Measurements from ENCODE around the gene COX7A1.

Gene COX7A1

GRCh38 chr19:36163813-36164212 lies 11.6 kb upstream of the COX7A1 start:
- Histone ChIP-seq H3K9me3 (ENCODE audit: control insufficient read depth in 1 of 2, low read length in 2 of 2) (no peaks in the 10 kb centered on the region), H3K4me3 (ENCODE audit: low read depth in 1 of 2, low read length in 2 of 2) (no peak overlapping the region), H3K36me3 (ENCODE audit: control insufficient read depth in 1 of 2, insufficient read depth in 2 of 2, low read length in 2 of 2) (peaks cover 0 to 3% of the 10 kb centered on the region in 2 donors), H3K27ac (ENCODE audit: low read length) (no peak overlapping the region), H3K27me3 (ENCODE audit: low read depth, low read length) (no peaks in the 10 kb centered on the region), H3K4me1 (ENCODE audit: control insufficient read depth in 1 of 2, insufficient read depth in 2 of 2, low read length in 2 of 2) (no peaks in the 10 kb centered on the region)

GRCh38 chr19:36160821-36161596 lies 8.8 kb upstream of the COX7A1 start:
- H3K27ac ChIP-seq (ENCODE audit: low read length), result no peak overlapping the region
- no peaks in the 10 kb centered on the region for H3K4me1 ChIP-seq (ENCODE audit: control insufficient read depth in 1 of 2, insufficient read depth in 2 of 2, low read length in 2 of 2)
- no peaks in the 10 kb centered on the region for H3K27me3 ChIP-seq (ENCODE audit: low read depth, low read length)
- no peak overlapping the region for H3K4me3 ChIP-seq (ENCODE audit: low read depth in 1 of 2, low read length in 2 of 2)
- peaks cover 0 to under 1% of the 10 kb centered on the region in 2 donors for H3K36me3 ChIP-seq (ENCODE audit: control insufficient read depth in 1 of 2, insufficient read depth in 2 of 2, low read length in 2 of 2)
- no peaks in the 10 kb centered on the region for H3K9me3 ChIP-seq (ENCODE audit: control insufficient read depth in 1 of 2, low read length in 2 of 2)

DNA sequence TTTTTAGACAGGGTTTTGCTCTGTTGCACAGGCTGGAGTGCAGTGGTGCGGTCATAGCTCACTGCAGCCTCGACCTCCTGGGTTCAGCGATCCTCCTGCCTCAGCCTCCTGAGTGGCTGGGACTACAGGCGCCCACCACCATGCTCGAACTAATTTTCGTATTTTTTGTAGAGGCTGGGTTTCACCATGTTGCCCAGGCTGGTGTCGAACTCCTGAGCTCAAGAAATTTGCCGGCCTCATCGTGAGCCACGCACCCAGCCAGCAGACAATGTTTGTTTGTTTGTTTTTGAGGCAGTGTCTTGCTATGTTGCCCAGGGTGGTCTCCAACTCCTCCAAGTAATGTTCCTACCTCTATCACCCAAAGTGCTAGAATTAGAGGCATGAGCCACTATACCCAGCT lies 879 bp upstream of the COX7A1 start:
- peak overlapping the region; percentile 86 for H3K27ac ChIP-seq (ENCODE audit: low read length)
- no peaks in the 10 kb centered on the region for H3K27me3 ChIP-seq (ENCODE audit: low read depth, low read length)
- peaks cover 0 to 14% of the 10 kb centered on the region in 2 donors for H3K4me1 ChIP-seq (ENCODE audit: control insufficient read depth in 1 of 2, insufficient read depth in 2 of 2, low read length in 2 of 2)
- peak overlapping the region in 1 of 2 donors; percentile 74 for H3K4me3 ChIP-seq (ENCODE audit: low read depth in 1 of 2, low read length in 2 of 2)
- H3K9me3 ChIP-seq (ENCODE audit: control insufficient read depth in 1 of 2, low read length in 2 of 2), result no peaks in the 10 kb centered on the region
- H3K36me3 ChIP-seq (ENCODE audit: control insufficient read depth in 1 of 2, insufficient read depth in 2 of 2, low read length in 2 of 2), result peaks cover 20 to 22% of the 10 kb centered on the region in 2 donors

DNA sequence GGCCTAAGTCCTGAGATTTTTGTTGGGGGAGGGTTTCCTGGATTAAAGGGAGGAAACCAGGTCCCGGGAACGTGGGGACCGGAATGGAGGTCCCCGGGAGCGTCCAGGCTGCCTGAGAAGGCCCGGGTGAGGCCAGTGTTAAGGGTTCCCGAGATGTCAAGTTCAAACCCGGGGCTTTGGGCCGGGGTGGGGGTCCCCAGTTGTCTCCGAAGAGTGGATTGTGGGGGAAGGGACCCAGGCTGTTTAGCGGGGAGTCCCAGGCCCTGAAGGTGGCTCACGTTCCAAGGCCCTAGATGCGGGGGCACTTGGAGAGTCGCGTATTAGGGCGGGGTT lies 262 bp downstream of the COX7A1 start:
- Histone ChIP-seq H3K36me3 (ENCODE audit: control insufficient read depth in 1 of 2, insufficient read depth in 2 of 2, low read length in 2 of 2) (peaks cover 24 to 25% of the 10 kb centered on the region in 2 donors), H3K4me1 (ENCODE audit: control insufficient read depth in 1 of 2, insufficient read depth in 2 of 2, low read length in 2 of 2) (peaks cover 0 to 14% of the 10 kb centered on the region in 2 donors), H3K27ac (ENCODE audit: low read length) (peak overlapping the region; percentile 92), H3K9me3 (ENCODE audit: control insufficient read depth in 1 of 2, low read length in 2 of 2) (no peaks in the 10 kb centered on the region), H3K4me3 (ENCODE audit: low read depth in 1 of 2, low read length in 2 of 2) (peak overlapping the region; percentile 70 to 74), H3K27me3 (ENCODE audit: low read depth, low read length) (no peaks in the 10 kb centered on the region)

GRCh38 chr19:36151144-36152018 lies 866 bp downstream of the COX7A1 start:
- H3K4me1 ChIP-seq (ENCODE audit: control insufficient read depth in 1 of 2, insufficient read depth in 2 of 2, low read length in 2 of 2), result peaks cover 0 to 14% of the 10 kb centered on the region in 2 donors
- peak overlapping the region; percentile 92 for H3K27ac ChIP-seq (ENCODE audit: low read length)
- peak overlapping the region; percentile 70 to 74 for H3K4me3 ChIP-seq (ENCODE audit: low read depth in 1 of 2, low read length in 2 of 2)
- no peaks in the 10 kb centered on the region for H3K9me3 ChIP-seq (ENCODE audit: control insufficient read depth in 1 of 2, low read length in 2 of 2)
- H3K27me3 ChIP-seq (ENCODE audit: low read depth, low read length), result no peaks in the 10 kb centered on the region
- peaks cover 30 to 31% of the 10 kb centered on the region in 2 donors for H3K36me3 ChIP-seq (ENCODE audit: control insufficient read depth in 1 of 2, insufficient read depth in 2 of 2, low read length in 2 of 2)

GRCh38 chr19:36150586-36150985 lies 1.7 kb downstream of the COX7A1 start:
- peaks cover 38 to 39% of the 10 kb centered on the region in 2 donors for H3K36me3 ChIP-seq (ENCODE audit: control insufficient read depth in 1 of 2, insufficient read depth in 2 of 2, low read length in 2 of 2)
- H3K27me3 ChIP-seq (ENCODE audit: low read depth, low read length), result no peaks in the 10 kb centered on the region
- H3K4me3 ChIP-seq (ENCODE audit: low read depth in 1 of 2, low read length in 2 of 2), result peak overlapping the region in 1 of 2 donors; percentile 74
- peak overlapping the region; percentile 45 for H3K27ac ChIP-seq (ENCODE audit: low read length)
- H3K9me3 ChIP-seq (ENCODE audit: control insufficient read depth in 1 of 2, low read length in 2 of 2), result no peaks in the 10 kb centered on the region
- H3K4me1 ChIP-seq (ENCODE audit: control insufficient read depth in 1 of 2, insufficient read depth in 2 of 2, low read length in 2 of 2), result peaks cover 0 to 14% of the 10 kb centered on the region in 2 donors

DNA sequence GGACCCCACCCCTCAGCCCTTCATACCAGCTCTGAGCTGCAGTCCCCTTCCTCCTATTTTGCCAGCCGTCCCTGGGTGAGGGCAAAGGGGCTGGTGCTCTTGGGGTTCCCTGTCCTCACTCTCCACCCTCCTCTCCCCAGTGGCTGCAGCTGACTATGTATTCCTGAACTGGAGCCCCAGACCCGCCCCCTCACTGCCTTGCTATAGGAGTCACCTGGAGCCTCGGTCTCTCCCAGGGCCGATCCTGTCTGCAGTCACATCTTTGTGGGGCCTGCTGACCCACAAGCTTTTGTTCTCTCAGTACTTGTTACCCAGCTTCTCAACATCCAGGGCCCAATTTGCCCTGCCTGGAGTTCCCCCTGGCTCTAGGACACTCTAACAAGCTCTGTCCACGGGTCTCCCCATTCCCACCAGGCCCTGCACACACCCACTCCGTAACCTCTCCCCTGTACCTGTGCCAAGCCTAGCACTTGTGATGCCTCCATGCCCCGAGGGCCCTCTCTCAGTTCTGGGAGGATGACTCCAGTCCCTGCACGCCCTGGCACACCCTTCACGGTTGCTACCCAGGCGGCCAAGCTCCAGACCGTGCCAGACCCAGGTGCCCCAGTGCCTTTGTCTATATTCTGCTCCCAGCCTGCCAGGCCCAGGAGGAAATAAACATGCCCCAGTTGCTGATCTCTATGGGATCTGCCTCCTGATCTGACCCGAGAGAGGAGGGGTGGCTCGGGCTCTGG lies 2.4 kb downstream of the COX7A1 start:
- Histone ChIP-seq H3K27me3 (ENCODE audit: low read depth, low read length) (no peaks in the 10 kb centered on the region), H3K4me1 (ENCODE audit: control insufficient read depth in 1 of 2, insufficient read depth in 2 of 2, low read length in 2 of 2) (peaks cover 0 to 14% of the 10 kb centered on the region in 2 donors), H3K36me3 (ENCODE audit: control insufficient read depth in 1 of 2, insufficient read depth in 2 of 2, low read length in 2 of 2) (peaks cover 44 to 45% of the 10 kb centered on the region in 2 donors), H3K27ac (ENCODE audit: low read length) (no peak overlapping the region), H3K4me3 (ENCODE audit: low read depth in 1 of 2, low read length in 2 of 2) (no peak overlapping the region), H3K9me3 (ENCODE audit: control insufficient read depth in 1 of 2, low read length in 2 of 2) (no peaks in the 10 kb centered on the region)

- Histone ChIP-seq H3K27me3 (ENCODE audit: low read depth, low read length) (no peaks in the 10 kb centered on the region), H3K27ac (ENCODE audit: low read length) (no peak overlapping the region), H3K9me3 (ENCODE audit: control insufficient read depth in 1 of 2, low read length in 2 of 2) (no peaks in the 10 kb centered on the region), H3K4me3 (ENCODE audit: low read depth in 1 of 2, low read length in 2 of 2) (no peak overlapping the region), H3K36me3 (ENCODE audit: control insufficient read depth in 1 of 2, insufficient read depth in 2 of 2, low read length in 2 of 2) (peaks cover 45 to 59% of the 10 kb centered on the region in 2 donors), H3K4me1 (ENCODE audit: control insufficient read depth in 1 of 2, insufficient read depth in 2 of 2, low read length in 2 of 2) (peaks cover 8 to 11% of the 10 kb centered on the region in 2 donors)
Measured at GRCh38 chr19:36144624-36145023, 7.6 kb downstream of the COX7A1 start.

- H3K27me3 ChIP-seq (ENCODE audit: low read depth, low read length), result no peaks in the 10 kb centered on the region
- no peaks in the 10 kb centered on the region for H3K9me3 ChIP-seq (ENCODE audit: control insufficient read depth in 1 of 2, low read length in 2 of 2)
- H3K36me3 ChIP-seq (ENCODE audit: control insufficient read depth in 1 of 2, insufficient read depth in 2 of 2, low read length in 2 of 2), result peaks cover 35 to 49% of the 10 kb centered on the region in 2 donors
- H3K27ac ChIP-seq (ENCODE audit: low read length), result no peak overlapping the region
- H3K4me1 ChIP-seq (ENCODE audit: control insufficient read depth in 1 of 2, insufficient read depth in 2 of 2, low read length in 2 of 2), result peaks cover 8 to 11% of the 10 kb centered on the region in 2 donors
- H3K4me3 ChIP-seq (ENCODE audit: low read depth in 1 of 2, low read length in 2 of 2), result no peak overlapping the region
Measured at GRCh38 chr19:36142496-36142895, 9.8 kb downstream of the COX7A1 start.

GRCh38 chr19:36142046-36142445 lies 10.2 kb downstream of the COX7A1 start:
- Histone ChIP-seq H3K4me1 (ENCODE audit: control insufficient read depth in 1 of 2, insufficient read depth in 2 of 2, low read length in 2 of 2) (peaks cover 8 to 11% of the 10 kb centered on the region in 2 donors), H3K4me3 (ENCODE audit: low read depth in 1 of 2, low read length in 2 of 2) (peak overlapping the region in 1 of 2 donors; percentile 83), H3K9me3 (ENCODE audit: control insufficient read depth in 1 of 2, low read length in 2 of 2) (no peaks in the 10 kb centered on the region), H3K27ac (ENCODE audit: low read length) (no peak overlapping the region), H3K36me3 (ENCODE audit: control insufficient read depth in 1 of 2, insufficient read depth in 2 of 2, low read length in 2 of 2) (peaks cover 33 to 46% of the 10 kb centered on the region in 2 donors), H3K27me3 (ENCODE audit: low read depth, low read length) (no peaks in the 10 kb centered on the region)
